ENCODE data around the gene ZNF660.

The ZNF660 gene

GRCh38 chr3:44562147-44562546 is 22.6 kb upstream of the ZNF660 start:
- Histone ChIP-seq H3K27me3 (ENCODE audit: insufficient read depth, poor library complexity, severe bottlenecking) (no peaks in the 10 kb centered on the region), H3K27ac (replicated peaks) (no peak overlapping the region), H3K4me3 (replicated peaks; ENCODE audit: insufficient read depth, low read length) (no peak overlapping the region)
- no peak for DNase-seq (ENCODE audit: low read depth in 1 of 2, low spot score in 1 of 2)
- TF ChIP-seq POLR2AphosphoS5 (IDR thresholded peaks at IDR 0.05; ENCODE audit: low read depth) (no peak), REST (IDR thresholded peaks at IDR 0.05; ENCODE audit: insufficient replicate concordance, low read depth) (no peak), SPI1 (IDR thresholded peaks at IDR 0.05; ENCODE audit: borderline replicate concordance, low read depth) (no peak), CTCF (IDR thresholded peaks at IDR 0.05; ENCODE audit: insufficient read depth, low read length) (no peak), GABPA (IDR thresholded peaks at IDR 0.05; ENCODE audit: low read depth) (no peak)

GRCh38 chr3:44568561-44568960 is 16.2 kb upstream of the ZNF660 start:
- Histone ChIP-seq H3K4me3 (replicated peaks; ENCODE audit: insufficient read depth, low read length) (no peak overlapping the region), H3K27me3 (ENCODE audit: insufficient read depth, poor library complexity, severe bottlenecking) (no peaks in the 10 kb centered on the region), H3K27ac (replicated peaks) (no peak overlapping the region)
- no peak for DNase-seq (ENCODE audit: low read depth in 1 of 2, low spot score in 1 of 2)
- TF ChIP-seq GABPA (IDR thresholded peaks at IDR 0.05; ENCODE audit: low read depth) (no peak), CTCF (IDR thresholded peaks at IDR 0.05; ENCODE audit: insufficient read depth, low read length) (no peak), SPI1 (IDR thresholded peaks at IDR 0.05; ENCODE audit: borderline replicate concordance, low read depth) (no peak), POLR2AphosphoS5 (IDR thresholded peaks at IDR 0.05; ENCODE audit: low read depth) (no peak), REST (IDR thresholded peaks at IDR 0.05; ENCODE audit: insufficient replicate concordance, low read depth) (no peak)

- Histone ChIP-seq H3K27ac (replicated peaks) (no peak overlapping the region), H3K27me3 (ENCODE audit: insufficient read depth, poor library complexity, severe bottlenecking) (no peaks in the 10 kb centered on the region), H3K4me3 (replicated peaks; ENCODE audit: insufficient read depth, low read length) (no peak overlapping the region)
- no peak for TF ChIP-seq REST (IDR thresholded peaks at IDR 0.05; ENCODE audit: insufficient replicate concordance, low read depth)
- TF ChIP-seq CTCF (IDR thresholded peaks at IDR 0.05; ENCODE audit: insufficient read depth, low read length): no peak
- TF ChIP-seq POLR2AphosphoS5 (IDR thresholded peaks at IDR 0.05; ENCODE audit: low read depth): no peak
- TF ChIP-seq SPI1 (IDR thresholded peaks at IDR 0.05; ENCODE audit: borderline replicate concordance, low read depth): no peak
- no peak for TF ChIP-seq GABPA (IDR thresholded peaks at IDR 0.05; ENCODE audit: low read depth)
- DNase-seq (ENCODE audit: low read depth in 1 of 2, low spot score in 1 of 2): no peak
These were observed 13.7 kb upstream of the ZNF660 start for GRCh38 chr3:44571024-44571423.

Data from HL-60 (cell line).